ENCODE measurements around the gene GTF3C4. TPM values are rescaled to one million over a fixed set of nuclear protein-coding genes. Genes with fewer than 3 reads are reported as not detected.

The GTF3C4 gene
- total RNA-seq, 1 donor from 2014 or later = 16.3 TPM

DNA sequence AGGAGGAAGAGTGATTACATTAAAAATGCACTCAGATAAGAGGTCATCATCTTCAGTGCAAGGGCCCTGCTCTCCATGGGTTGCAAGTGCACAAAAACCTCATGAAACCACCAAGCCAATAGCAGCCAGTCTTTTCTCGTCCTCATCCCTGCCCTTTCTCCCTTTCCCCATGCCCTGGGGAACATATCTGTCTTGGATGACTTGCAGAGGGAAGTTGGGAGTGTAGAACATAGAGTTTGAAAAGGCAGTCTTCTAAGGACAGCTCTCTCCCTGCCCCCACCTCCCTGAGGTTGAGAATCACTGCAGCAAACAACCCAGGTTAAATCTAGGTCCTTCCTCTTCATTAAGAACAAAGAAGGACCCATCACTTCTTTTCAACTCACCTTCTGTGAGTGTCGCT lies 22.5 kb upstream of the GTF3C4 start:
- no peak for DNase-seq (ENCODE audit: low spot score)

DNA sequence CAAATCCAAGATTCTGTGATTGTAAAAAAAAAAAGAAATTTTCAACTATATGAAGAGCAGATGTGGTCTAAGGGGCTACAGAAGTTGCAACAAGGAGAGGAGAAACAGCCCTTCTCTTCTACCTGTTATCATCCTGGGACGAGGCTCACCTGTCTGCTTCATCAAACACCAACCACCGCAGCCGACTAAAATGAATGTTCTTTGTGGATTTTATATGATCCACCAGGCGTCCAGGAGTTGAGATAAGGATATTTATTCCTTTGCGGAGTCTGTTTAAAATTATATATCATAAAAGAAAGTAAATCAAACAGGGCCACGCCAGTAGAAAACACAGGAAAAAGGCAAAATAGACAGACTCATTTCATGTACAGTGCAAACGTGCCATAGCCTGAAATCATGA lies 22.0 kb upstream of the GTF3C4 start:
- no peak for DNase-seq (ENCODE audit: low spot score)

DNA sequence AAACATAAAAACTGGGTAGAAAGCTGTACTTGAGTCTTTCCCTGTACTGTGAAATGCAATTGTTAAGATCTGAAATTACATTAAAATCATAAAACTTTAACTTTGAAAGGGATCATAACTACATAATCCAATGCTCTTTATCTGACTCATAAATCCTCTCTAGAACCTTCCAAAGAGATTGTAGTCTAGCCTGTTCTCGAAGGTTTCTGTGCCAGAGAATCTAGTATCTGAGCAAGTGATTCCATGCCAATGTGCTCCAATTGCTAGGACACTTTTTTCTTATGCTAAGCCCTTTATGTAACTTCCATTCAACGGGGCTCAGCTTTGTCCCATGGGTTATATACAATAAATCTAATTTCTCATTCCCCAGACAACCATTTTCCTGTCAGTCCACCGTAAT lies 21.6 kb upstream of the GTF3C4 start:
- no peak for DNase-seq (ENCODE audit: low spot score)

DNA sequence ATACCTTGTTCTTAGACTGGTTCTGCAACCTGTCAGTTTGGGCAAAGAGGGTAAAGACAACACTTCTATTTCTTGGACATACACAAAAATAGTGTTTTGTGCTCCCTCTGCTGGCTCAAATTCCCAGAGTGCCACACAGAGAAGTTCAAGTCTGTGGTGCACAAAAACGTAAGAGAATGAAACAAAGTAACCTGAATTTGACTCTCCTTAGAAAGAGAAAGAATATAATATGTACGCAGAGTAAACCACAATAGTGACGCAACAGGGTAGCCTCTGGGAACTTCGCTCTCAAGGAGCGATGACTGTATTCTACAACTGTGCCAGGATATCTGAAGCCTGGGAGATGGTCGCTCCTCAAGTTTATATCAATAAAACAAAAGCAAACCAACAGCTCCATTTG lies 19.0 kb upstream of the GTF3C4 start:
- no peak for DNase-seq (ENCODE audit: low spot score)

DNA sequence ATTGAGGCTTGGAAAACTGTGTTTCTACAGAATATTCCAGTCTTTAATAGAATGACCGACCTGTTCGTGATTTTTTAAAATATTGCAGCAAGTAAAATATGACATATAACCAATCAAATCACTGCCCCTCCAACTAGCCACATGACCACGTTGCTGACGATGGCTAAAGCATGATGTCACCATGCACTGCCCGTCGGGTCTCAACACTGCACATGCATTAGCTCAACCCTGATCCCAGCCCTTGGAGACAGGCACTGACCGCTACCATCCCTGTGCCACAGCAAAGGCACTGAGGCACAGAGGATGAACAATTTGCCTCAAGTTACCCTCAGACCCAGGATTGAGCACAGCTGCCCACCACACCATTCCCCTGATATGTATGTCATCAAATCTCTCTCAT lies 14.0 kb upstream of the GTF3C4 start:
- DNase-seq (ENCODE audit: low spot score) = no peak

DNA sequence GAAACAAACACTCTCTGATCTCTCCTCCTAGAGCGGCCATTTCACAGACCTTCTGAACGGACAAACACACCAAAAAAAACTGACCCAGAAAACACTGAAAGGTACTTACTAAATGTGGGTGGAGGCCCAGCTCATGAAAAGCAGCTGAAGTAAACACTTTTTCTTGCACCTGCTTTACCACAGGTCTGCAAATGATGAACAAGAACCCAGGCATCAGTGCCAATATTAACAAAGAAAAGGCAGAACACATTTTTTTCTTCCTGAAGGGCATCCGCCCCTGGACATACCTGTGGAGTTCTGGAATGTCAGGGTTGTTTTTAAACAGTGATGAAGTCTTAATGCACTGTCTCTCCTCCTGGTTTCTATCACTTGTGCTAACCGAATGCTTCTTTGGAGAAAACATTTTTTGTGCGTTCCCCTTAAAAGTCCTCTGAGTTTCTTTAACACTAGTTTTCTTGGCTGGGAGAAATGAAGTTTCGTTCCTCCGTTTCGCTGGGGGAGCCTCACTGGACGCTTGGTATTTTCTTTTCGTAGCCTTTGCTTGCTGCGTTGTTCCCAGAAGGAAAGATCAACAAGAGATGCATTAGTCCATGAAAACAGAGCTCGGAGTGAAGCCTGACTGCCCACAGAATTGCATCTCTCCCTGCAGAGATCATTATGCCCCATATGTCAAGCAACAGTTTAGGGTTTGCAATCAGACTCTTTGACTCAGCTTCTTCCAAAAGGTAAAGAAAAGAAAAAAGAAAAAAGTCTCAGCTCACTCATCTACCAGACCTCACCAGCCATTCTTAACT lies 7.9 kb upstream of the GTF3C4 start:
- no peak for DNase-seq (ENCODE audit: low spot score)

DNA sequence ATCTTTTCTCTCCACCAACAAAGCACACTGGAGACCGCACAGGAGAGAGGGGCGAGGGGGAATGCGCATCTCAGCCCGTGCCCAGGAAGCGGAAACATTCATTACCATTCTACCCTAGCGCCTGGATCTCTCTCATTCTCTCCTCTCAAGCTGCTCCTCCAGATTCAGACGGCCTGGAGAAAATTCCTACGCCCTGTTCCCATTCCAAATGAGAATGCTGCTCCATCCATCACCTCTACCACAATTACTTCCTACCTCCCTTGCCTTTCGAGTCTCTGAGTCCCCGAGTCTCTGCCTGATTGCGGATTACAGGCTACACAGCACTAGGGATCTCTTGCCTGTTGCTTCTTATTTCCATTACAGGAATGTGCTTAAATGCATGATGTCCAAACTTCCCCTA lies 7.1 kb upstream of the GTF3C4 start:
- no peak for DNase-seq (ENCODE audit: low spot score)

DNA sequence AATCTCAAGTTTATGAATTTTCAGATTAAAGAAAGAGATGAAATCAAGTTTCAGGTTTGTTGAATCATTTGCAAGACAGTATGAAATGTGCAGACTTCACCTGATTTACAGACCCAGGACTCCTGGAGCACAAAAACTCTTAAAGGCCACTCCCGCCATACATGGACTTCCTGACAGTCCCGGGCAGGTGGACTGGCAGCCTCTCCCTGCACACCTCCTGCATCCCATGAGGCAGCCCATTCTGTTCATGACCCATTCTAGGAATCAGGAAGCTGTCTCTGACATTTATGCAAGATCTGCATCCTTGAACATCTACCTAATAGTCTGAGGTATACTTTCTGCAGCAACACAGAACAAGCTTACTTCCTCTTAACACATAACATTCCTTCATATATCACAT lies 6.4 kb upstream of the GTF3C4 start:
- no peak for DNase-seq (ENCODE audit: low spot score)

DNA sequence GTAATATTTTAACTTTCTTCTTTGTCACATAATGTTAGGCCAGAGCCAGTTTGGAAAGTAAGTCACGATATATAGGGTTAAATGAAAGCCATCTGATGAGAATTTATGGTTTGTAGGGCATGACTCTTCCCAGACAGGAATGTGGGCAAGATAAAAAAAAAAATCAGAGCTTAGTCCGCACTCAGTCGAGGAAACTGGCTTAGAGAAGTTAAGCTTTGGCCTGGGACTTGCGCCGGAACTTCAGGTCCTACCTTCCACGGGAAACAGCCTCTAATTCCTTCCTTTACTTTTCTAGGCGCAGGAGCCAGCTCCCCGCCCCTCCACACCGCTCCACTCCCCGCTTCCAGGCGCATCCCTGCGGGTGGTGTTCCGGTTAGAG lies 956 bp upstream of the GTF3C4 start:
- DNase-seq (ENCODE audit: low spot score) = no peak

DNA sequence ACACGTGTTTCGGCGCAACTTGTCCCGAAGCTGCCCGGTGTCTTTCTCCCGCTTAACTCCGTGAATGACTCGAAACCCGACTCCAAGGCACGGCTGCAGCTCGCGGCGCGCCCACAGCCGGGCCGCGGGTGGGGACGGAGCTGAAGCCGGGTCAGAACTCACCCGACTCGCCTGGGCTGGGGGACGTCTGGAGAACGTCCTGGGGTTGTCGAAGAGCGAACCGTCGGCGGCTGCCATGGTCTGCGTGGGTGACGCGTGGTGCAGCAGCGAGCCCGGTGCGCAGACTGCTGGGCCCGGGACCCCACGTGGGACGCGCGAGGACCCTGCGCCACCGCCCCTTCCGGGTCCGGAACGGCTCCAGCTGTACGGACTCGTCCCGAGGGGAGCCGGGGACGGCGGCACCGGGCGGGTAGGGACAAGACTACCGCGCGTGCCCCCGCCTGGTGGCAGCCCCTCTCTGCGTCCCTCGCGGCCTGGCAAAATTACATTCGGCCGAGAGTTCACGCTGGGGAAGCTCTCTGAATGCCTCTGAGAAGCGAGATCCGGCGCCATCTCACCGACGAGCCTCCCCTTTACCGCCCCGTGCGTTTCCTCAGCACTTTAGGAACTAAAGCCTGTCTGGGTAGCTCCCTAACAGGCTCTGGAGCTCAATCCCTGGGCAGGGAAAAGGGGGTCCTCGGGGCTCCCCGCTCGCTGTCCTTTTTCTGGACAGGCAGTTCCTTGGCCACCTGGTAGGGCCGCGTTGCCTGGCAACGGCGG lies 387 bp upstream of the GTF3C4 start, which contains the start of gene DDX31:
DDX31 (minus strand) TSS at position 286 of the 759 bp plus-strand sequence; CDS start at position 237, 49 bp downstream.
- DNase-seq (ENCODE audit: low spot score) = peak; percentile 85

DNA sequence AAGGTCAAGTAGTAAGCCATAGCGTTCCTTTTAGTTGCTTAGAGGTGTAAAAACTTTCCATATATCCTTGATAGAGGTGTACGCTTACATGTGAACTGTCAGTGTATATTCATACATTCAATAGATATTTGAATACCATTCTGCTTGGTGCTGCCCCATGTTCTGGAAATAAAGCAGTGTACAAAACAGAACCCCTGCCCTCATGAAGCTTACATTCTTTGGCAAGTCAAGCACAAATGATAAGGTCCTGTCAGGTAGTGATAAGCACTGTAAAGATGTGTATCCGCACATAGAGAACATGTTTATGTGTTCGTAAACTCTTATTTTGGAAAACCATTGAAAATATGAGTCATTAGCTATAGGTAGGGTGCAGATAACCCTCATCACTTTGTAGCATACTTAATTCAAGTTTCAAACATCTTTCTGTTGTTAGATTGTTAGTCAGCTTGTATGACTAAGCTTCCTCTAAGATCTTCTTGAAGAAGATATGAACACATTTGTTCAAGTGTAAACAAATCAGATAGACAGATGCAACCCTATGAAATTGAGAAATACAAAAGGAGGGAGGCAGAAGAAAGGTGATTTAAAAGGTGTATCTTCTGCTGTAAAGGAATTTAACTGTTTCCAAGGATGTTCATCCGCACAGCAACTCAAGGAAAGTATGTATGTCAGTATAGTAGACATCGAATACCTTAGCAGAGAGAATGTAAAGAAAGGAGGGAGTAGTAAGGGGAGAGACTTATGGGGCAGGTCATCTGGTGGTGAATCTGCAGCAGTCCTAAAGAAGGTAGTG lies 1.6 kb downstream of the GTF3C4 start:
- no peak for DNase-seq (ENCODE audit: low spot score)

DNA sequence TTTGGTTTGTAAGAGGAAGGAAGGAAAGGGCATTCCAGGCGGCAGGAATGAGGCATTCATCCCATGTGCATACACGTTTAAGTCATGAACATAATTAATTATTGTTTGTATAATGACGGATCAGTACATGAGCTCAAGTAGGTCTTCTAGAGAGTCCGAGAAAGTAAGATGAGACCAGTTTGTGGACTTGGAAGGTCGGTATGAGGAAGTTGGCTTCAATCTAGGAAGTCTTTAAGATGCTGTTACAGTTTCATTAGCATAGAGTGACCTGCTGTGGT lies 2.1 kb downstream of the GTF3C4 start:
- DNase-seq (ENCODE audit: low spot score) = no peak

DNA sequence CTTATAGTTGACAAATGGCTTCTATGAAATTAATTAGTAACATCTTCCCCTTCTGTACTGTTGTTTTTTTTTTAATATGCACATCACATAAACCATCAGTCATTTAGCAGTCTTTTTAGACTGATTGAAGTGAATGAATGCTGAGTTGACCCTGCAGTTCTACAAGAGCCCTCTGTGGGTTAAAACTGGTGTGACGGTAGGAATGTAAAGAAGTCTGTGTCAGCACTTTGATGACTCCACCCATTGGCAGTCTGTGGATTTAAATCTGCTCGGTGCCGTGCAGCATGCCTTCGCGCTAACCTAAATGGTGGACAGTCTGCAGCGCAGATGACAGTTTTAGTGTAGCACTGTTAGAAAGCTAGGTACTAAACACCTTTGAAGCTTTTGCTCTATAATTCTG lies 3.1 kb downstream of the GTF3C4 start:
- DNase-seq (ENCODE audit: low spot score) = no peak

DNA sequence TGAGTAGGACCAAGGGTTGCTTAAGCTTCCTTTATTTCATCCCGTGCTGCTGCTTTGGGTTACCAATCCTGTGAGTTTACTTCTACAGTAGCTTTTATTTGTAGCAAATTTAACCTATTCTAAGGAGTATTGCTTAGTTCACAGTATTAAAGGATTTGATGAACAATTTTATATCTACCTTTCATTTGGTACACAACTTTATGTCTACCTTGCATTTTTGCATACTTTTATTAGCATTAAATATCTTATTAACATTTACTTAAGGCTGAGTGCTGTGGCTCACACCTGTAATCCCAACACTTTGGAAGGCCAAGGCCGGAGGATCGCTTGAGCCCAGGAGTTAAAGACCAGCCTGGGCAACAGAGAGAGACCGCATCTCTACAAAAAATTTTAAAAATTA lies 4.2 kb downstream of the GTF3C4 start:
- DNase-seq (ENCODE audit: low spot score) = no peak

DNA sequence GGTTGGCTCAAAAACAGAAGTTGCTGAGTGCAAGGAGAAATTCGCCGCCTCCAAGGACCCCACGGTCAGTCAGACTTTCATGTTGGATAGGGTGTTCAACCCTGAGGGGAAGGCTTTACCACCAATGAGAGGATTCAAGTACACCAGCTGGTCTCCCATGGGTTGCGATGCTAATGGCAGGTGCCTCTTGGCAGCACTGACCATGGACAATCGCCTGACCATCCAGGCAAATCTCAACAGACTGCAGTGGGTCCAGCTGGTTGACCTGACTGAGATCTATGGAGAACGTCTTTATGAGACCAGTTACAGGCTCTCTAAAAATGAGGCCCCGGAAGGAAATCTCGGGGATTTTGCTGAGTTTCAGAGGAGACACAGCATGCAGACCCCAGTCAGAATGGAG lies 7.7 kb downstream of the GTF3C4 start:
- no peak for DNase-seq (ENCODE audit: low spot score)

DNA sequence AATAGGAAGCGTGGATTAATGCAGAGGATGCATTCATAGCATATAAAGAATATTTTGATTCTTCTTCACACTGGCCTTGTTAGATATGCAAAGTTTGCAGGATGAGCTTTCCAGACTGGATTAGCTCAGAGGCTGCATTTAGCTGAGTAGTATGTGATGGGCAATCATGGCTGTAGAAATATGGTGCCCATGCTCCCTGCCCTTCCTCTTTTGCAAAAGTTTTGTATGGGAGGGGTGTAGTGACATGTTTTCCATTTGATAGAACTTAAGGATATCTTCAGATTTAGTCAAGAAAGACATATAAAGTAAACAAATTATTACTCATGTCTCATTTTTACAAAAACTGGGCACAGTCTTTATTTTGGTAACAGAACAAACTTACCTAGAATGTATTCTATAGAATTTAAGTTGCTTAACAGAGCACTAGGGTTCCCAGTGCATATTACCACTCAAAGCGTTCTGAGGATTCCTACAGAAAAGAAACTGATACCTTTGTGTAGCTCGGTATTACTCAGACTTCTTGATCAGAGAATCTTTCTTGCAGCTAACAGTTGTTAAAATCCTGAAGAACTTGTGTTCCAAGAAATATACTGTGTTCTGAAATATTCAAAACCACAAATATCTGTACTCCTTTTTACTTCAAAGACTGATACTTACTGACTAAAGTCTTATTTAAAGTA lies 9.8 kb downstream of the GTF3C4 start:
- DNase-seq (ENCODE audit: low spot score) = no peak

DNA sequence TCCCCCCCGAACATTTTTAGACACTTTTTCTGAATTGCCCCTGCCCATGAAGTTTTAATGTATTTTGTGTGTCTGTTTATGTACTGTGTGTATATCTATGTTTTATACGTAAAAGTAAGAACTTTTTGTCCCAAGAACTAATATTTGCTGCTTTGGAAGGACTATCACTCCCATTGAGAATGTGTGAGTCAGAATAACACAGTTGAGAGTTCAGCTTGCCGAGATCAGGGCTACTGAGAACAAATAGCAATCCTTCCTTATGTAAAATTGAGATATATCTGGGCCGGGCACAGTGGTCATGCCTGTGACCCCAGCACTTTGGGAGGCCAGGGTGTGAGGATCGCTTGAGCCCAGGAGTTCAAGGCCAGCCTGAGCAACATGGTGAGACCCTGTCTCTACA lies 11.3 kb downstream of the GTF3C4 start:
- DNase-seq (ENCODE audit: low spot score) = no peak

DNA sequence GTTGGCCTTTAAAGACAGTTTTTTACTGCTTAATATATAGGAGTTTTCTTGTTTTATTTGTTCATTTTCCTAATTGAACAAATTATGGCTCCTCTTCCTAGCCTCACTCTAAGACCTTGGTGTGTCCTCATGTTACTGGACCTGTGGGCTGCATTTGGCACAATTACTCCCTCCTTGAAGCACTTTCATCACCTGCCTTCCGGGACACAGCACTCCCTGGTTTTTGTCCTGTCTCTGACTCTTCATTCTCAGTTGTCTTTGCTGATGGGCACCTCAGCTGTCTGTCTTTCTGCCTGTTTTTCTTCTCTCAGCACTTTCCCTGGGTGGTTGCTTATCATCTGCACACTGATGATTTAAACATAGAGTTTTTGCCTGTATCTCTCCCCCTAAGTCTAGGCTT lies 13.6 kb downstream of the GTF3C4 start:
- no peak for DNase-seq (ENCODE audit: low spot score)

DNA sequence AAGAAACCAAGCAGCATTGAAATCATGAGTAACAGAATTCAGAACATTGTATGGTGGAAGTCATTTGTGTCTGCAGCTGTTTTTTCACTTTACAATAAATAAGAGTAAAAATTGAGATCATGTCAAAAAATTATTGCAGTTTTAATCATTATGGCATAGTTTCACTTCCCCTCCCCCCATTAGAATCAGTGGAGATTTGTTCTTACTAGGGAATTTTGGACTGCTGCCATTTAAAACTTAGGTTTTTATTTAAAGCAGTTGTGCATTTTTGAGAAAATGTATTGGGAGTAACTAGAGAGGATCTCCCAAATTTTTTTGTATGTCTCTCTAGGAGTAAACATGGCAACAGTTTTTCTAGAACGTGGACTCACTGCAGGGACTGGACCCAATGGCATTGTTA lies 20.4 kb downstream of the GTF3C4 start:
- no peak for DNase-seq (ENCODE audit: low spot score)

DNA sequence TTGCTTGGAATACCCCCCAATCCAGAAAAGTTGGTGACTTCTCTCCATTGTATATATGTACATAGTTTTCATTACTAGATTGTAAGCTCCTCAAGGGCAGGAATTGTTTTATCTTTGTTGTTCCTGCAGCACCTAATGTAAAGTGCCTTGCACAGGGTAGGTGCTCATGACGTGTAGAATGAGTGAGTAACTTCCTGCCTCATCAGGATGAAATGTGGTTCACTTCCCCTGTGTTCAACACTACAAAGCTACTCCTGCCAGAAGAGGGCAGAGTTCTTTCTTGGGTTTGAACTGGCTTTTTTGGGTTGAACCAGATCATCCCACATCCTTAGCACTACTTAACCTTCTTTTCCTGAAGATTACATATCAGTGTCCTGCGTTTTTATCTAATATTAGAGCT lies 23.9 kb downstream of the GTF3C4 start:
- DNase-seq (ENCODE audit: low spot score) = no peak

DNA sequence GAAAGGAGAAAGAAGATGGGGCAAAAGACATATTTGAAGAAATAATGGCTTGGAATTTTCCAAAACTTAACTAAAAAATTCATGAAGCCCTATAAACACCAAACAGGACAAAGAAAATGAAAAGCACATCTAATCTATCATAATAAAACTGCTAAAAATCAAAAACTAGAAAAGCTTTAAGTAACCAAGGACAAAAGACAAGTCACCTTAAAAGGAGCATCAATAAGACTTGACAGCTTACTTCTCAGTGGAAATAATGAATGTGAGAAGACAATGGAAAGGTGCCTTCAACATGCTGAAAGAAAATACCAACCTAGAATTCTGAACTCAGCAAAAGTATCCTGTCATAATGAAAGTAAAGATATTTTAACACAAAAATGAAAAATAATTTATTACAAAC lies 27.0 kb downstream of the GTF3C4 start:
- DNase-seq (ENCODE audit: low spot score) = no peak

DNA sequence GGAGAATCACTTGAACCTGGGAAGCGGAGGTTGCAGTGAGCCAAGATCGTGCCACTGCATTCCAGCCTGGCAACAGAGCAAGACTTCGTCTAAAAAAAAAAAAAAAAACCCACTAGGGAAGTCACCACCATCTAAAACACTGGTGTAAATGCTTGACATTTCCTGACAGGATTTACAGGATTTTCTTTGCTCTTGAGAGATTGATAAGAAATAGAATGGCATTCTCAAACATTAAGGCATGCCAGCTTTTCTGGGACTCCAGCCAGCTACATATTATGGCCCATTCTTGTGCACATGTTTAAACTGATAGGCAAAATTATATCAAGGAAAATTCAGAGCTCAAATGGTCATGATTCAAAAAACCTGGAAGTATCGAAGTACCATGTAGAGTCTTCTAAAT lies 28.7 kb downstream of the GTF3C4 start:
- peak; percentile 42 for DNase-seq (ENCODE audit: low spot score)

All from mucosa of gallbladder (tissue), 1 donor.